ENCODE measurements around the gene DUSP3.
"Not testable (repeated sequence)": the region's sequence is repeated elsewhere in the genome, so short reads cannot be mapped to it uniquely, and the experiment has no call there.

Gene DUSP3

DNA sequence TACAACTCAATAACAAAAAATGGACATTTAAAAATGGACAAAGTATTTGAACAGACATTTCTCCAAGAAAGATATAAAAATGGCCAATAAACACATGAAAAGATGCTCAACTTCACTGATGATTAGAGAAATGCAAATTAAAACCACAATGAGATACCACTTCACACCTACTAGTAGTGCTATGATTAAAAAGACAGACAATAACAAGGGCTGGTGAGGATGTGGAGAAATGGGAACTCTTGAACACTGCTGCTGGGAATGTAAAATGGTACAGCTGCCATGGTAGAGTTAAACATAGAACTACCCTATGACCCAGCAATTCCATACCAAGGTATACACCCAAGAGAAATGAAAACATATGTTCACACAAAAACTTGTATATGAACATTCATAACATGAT lies 26.3 kb upstream of the DUSP3 start:
- no peak for DNase-seq (ENCODE audit: extremely low spot score)

DNA sequence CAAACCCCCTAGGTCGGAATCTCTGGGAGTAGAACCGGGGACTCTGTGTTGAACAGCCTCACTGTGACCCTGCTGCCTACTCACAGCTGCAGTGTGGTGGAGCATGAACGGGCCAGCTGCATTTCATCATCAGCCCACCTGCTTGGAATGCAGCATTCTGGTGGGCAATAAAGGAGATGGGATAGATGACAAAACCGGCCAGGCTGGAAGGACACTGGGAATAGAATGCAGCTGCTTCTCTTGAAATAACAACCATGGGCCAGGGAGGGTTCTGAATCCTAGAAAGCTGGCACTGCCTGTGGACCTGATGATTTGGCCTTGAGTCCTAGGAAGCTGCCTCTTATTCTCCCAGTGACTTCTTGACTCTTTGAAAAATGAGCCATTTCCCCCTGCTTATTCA lies 25.0 kb upstream of the DUSP3 start:
- CTCF ChIA-PET: interaction anchor here (1.1 to 1.3 kb wide), 2 partner anchors 16 to 42 kb away, joined by 3 read pairs; no protein-coding TSS in a partner anchor

More for the DNA sequence above, 26.3 kb upstream of the DUSP3 start:
- TF ChIP-seq, protein P1, sequence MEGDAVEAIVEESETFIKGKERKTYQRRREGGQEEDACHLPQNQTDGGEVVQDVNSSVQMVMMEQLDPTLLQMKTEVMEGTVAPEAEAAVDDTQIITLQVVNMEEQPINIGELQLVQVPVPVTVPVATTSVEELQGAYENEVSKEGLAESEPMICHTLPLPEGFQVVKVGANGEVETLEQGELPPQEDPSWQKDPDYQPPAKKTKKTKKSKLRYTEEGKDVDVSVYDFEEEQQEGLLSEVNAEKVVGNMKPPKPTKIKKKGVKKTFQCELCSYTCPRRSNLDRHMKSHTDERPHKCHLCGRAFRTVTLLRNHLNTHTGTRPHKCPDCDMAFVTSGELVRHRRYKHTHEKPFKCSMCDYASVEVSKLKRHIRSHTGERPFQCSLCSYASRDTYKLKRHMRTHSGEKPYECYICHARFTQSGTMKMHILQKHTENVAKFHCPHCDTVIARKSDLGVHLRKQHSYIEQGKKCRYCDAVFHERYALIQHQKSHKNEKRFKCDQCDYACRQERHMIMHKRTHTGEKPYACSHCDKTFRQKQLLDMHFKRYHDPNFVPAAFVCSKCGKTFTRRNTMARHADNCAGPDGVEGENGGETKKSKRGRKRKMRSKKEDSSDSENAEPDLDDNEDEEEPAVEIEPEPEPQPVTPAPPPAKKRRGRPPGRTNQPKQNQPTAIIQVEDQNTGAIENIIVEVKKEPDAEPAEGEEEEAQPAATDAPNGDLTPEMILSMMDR (IDR thresholded peaks at IDR 0.05; ENCODE audit: control extremely low read depth, extremely low read depth, low read depth, missing control alignments): no peak
- ChIA-PET POLR2A (no interaction called here), CTCF (no interaction called here)

DNA sequence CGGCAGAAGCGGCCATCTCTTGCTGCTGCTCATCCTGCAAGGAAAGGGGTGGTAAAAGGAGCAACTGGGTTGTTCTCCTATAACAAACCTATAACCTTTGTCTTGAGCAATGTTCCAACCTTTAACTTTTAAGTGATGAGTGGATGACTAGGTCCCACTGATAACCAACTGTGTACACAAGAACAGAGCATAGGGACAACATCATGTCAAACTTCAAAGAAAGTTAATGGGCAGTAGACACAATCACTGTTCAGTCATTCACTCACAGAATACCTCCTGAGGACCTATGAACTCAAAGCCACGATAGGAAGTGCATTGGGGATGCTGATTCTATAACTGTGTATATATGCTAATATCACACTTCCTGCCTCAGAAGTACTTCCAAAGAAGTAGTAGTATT lies 23.1 kb upstream of the DUSP3 start:
- ChIA-PET POLR2A (no interaction called here), CTCF (no interaction called here)
- DNase-seq (ENCODE audit: extremely low spot score): no peak
- TF ChIP-seq, protein P1 (IDR thresholded peaks at IDR 0.05; ENCODE audit: control extremely low read depth, extremely low read depth, low read depth, missing control alignments): no peak

More for the DNA sequence above, 25.0 kb upstream of the DUSP3 start:
- POLR2A ChIA-PET: no interaction called here
- DNase-seq (ENCODE audit: extremely low spot score): no peak
- TF ChIP-seq, protein P1 (IDR thresholded peaks at IDR 0.05; ENCODE audit: control extremely low read depth, extremely low read depth, low read depth, missing control alignments): no peak

DNA sequence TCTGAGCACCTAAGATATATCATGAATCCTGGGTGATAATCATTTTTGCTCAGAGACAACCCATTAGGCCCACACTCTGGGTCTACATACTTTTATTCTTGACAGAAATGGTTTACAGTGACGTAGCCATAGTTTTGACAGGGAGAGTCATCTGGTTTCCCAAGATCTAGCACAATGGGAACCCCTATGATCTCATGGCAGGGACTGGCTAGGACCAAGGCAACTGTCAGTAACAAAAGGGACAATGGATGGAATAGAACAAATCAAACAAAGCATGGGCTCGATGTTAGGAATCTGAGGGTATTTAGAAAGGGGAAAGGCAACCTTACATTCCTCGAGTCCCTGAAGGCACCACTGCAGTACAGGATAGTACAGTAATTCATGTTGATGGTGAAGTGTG lies 22.0 kb upstream of the DUSP3 start:
- CTCF ChIA-PET: no interaction called here
- DNase-seq (ENCODE audit: extremely low spot score): no peak
- POLR2A ChIA-PET: no interaction called here
- TF ChIP-seq, protein P1 (IDR thresholded peaks at IDR 0.05; ENCODE audit: control extremely low read depth, extremely low read depth, low read depth, missing control alignments): no peak

DNA sequence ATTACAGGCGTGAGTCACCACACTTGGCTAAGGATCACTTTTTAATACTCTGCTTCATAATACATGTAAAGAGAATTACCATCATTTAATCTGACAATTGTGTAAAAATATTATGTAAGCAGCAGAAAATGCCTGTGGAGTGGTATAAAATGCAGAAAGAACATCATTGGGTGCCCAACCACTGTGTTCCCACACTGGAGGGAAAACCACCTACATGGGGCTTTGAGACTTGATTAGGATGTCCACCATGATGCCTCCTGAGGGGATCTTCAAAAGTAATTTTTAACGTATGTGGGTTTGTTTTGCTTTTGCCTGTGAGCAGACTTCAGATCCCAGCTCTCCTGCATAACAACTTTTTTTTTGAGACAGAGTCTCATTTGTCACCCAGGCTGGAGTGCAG lies 20.3 kb upstream of the DUSP3 start:
- CTCF ChIA-PET: interaction anchor here (1.3 to 1.4 kb wide), 2 partner anchors 48 to 111 kb away, joined by 3 read pairs; partner anchors contain the start of gene CD300LG
- POLR2A ChIA-PET: no interaction called here
- TF ChIP-seq, protein P1 (IDR thresholded peaks at IDR 0.05; ENCODE audit: control extremely low read depth, extremely low read depth, low read depth, missing control alignments): no peak
- no peak for DNase-seq (ENCODE audit: extremely low spot score)

DNA sequence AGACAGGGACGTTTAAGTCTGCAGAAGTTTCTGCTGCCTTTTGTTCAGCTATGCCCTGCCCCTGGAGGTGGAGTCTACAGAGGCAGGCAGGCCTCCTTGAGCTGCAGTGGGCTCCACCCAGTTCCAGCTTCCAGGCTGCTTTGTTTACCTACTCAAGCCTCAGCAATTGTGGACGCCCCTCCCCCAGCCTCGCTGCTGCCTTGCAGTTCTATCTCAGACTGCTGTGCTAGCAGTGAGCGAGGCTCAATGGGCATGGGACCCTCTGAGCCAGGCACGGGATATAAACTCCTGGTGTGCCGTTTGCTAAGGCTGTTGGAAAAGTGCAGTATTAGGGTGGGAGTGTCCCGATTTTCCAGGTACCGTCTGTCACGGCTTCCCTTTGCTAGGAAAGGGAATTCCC lies 19.2 kb upstream of the DUSP3 start:
- CTCF ChIA-PET; DNase-seq (ENCODE audit: extremely low spot score): not testable (repeated sequence)

DNA sequence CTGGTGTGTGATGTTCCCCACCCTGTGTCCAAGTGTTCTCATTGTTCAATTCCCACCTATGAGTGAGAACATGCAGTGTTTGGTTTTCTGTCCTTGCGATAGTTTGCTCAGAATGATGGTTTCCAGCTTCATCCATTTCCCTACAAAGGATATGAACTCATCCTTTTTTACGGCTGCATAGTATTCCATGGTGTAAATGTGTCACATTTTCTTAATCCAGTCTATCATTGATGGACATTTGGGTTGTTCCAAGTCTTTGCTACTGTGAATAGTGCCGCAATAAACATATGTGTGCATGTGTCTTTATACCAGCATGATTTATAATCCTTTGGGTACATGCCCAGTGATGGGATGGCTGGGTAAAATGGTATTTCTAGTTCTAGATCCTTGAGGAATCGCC lies 13.9 kb upstream of the DUSP3 start:
- POLR2A ChIA-PET; CTCF ChIA-PET; DNase-seq (ENCODE audit: extremely low spot score): not testable (repeated sequence)

More for the DNA sequence above, 19.2 kb upstream of the DUSP3 start:
- POLR2A ChIA-PET: not testable (repeated sequence)

DNA sequence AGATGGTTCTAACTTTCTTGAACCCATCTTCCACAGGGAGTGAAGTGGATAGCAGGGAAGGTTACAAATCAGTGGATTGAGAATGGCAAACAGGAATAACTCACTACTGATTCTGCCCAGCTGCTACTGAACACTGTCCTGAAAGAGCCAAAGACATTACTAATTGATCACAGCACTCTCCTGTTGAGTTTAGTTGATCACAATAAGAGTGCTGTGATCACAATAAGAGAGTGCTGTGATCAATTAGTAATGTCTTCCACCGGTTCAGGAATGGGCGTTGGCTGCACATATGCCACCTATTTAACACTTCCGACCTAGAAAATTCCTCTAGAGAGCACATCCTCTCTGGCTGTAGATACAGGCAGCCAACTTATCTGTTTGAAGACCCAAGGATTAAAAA lies 12.8 kb upstream of the DUSP3 start:
- POLR2A ChIA-PET: no interaction called here
- DNase-seq (ENCODE audit: extremely low spot score): no peak
- TF ChIP-seq, protein P1 (IDR thresholded peaks at IDR 0.05; ENCODE audit: control extremely low read depth, extremely low read depth, low read depth, missing control alignments): no peak
- CTCF ChIA-PET: no interaction called here

Data from GM10248 (cell line).